HG03469 (cell line): ENCODE data around the gene RNF2.

Experiments
- ATAC-seq: cut with Tn5 transposase; IDR thresholded peaks from one replicate; pipeline ENCODE4 v1.9.1; 2021; ENCODE audit warnings: mild to moderate bottlenecking, moderate library complexity, moderate number of reproducible peaks; ENCODE audit not compliant: unreplicated experiment

The RNF2 gene

DNA sequence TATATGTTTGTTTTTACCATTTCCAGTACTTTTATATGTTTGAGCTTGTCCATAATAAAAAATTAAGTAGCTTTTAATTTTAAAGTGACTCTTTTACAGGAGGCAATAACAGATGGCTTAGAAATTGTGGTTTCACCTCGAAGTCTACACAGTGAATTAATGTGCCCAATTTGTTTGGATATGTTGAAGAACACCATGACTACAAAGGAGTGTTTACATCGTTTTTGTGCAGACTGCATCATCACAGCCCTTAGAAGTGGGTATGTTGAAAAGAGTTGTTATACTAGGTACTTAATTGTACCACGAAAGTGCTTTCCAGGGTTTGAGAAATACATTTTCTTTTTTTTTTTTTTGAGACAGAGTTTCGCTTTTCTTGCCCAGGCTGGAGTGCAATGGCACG is 46.1 kb downstream of the RNF2 start:
- ATAC-seq: no peak

DNA sequence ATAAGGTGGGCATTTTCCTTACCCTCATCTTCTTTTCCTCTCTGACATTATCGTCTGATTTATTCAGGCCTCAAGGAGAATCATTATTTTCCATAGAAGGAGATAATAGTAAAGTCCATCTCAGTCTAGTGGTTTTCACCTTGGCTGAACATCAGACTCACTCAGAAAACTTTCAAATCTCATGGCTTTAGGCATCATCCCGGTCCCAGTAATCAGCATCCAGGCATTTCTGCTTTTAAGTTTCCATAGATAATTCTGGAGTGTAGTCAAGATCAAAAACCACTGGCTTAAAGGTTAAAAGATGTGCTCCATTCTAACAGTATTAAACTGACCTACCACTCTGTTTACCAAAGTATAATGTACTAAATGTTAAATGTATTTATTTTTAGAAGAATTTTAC is 49.4 kb downstream of the RNF2 start:
- ATAC-seq: no peak

DNA sequence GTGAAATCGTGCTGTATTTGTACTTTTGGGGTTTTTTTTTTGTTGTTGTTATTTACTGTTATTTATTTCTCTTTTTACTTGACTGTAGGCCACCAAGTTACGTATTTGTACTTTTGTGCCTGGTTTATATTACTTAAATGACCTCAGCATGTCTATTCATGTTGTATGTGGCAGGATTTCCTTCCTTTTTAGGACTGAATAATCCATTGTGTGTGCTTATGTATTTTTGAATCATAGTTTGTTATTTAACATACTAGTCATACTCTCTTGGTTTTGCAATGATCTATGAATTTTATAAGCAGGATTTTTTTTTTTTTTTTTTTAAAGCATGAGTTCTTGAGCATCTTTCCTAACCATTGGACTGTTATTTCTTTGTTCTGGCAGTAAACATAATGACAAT is 51.2 kb downstream of the RNF2 start:
- no peak for ATAC-seq

DNA sequence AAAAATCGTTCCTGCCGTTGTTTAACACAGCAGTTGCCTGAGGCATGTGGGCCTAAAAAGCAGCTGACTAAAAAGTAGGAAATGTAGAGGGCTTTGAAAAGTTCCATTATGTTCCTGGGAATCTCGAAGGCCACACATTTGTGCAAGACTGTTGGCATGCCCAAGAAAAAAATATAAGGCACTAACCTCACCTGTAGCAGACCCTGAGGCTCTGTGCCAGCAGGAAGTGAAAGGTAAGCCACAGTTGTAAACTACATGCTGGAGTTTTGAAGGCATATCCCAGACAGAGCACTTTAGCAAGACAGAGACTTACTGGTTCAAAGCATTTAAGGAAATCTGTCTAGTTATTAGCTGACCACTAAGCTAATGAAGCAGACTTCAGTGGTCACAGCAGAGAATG is 58.7 kb downstream of the RNF2 start:
- ATAC-seq: no peak

DNA sequence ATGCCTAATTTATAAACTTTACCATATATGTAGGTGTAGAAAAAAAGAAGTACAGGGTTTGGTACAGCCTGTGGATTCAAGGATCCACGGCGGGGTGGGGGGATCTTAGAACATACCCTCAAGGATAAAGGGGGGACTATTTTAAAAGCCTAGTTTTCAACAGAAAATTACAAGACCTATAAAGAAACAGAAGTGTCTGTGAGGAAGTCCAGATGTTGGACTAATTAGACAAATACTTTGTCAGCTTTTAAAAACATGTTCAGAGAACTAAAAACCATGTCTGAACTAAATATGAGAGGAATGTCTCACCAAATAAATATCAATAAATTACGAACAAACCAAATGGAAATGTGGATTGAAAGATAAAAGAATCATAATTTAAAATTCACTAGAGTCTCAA is 59.8 kb downstream of the RNF2 start:
- no peak for ATAC-seq

DNA sequence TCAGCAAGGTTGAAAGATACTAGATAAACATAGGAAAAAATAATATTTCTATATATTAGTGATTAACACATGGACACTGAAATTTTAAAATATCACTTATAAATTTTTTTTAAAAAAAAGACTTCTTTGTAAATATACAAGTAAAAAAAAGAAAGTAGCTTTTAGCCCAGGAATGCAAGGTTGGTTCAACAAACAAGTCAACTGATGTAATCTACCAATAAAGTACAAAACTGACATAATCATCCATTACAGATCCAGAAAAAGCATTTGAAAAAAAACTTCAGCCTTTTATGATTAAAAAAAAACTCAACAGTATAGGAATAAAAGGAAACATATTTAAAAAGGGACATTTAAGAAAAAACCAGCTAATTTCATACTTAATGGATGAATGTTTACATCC is 63.0 kb downstream of the RNF2 start:
- no peak for ATAC-seq

DNA sequence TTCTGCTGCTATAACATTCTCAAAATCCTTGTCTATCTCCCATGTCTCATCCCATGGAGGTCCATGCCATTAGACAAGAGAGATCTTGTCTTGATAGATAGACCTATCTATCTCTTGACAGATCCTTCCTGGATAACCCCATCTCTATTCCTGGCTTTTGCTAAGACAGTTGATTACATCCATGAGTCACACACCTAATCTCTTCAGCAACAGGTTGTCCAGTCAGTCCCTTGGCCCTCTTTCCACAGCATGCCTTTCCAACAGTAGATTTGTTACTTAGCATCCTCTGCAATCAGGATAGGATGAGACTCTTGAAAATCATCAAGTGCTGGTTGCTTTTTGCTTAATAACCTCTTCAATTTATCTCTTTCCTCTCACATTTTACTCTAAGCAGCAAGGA is 64.8 kb downstream of the RNF2 start:
- no peak for ATAC-seq

DNA sequence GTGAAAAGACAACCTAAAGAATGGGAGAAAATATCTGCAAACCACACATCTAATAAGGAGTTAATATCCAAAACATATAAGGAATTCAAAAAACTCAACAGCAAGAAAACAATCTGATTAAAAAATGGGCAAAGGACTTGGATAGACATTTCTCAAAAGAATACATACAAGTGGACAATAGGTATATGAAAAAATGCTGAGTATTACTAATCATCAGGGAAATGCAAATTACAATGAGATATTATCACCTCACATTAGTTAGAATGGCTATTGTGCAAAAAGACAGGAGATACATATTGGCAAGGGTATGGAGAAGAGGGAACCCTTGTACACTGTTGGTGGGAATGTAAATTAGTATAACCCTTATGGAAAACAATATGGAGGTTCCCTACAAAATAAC is 66.5 kb downstream of the RNF2 start:
- no peak for ATAC-seq

DNA sequence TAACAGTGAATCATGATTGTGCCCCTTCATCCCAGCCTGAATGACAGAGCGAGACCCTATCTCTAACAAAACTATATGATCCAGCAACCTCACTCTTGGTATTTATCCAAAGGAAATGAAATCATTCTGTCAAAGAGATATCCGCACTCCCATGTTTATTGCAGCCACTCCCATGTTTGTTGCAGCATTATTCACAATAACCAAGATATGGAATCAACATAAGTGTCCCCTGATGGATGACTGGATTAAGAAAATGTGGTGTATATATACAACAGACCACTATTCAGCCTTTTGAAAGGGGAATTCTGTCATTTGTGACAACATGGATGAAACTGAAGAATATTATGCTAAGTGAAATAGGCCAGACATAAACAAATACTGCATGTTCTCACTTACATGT is 67.0 kb downstream of the RNF2 start:
- ATAC-seq: no peak

DNA sequence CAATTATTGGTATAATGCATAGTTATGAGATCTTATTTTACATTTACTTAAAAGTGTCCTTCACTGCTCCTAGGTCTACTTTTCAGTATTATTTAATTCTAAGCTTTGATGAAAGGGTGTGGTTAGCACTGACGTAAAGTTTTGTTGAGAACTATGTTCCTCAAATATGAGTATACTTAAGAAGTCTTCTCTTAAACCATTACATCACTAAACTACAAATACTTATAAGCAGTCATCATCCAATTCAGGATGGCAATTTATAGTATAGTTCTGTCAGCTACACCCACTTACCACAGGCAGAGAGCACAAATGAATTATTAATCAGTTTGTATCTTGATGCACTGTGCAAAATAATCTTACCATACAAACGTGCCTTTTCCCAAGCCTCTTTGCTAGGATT is 84.3 kb downstream of the RNF2 start:
- no peak for ATAC-seq

DNA sequence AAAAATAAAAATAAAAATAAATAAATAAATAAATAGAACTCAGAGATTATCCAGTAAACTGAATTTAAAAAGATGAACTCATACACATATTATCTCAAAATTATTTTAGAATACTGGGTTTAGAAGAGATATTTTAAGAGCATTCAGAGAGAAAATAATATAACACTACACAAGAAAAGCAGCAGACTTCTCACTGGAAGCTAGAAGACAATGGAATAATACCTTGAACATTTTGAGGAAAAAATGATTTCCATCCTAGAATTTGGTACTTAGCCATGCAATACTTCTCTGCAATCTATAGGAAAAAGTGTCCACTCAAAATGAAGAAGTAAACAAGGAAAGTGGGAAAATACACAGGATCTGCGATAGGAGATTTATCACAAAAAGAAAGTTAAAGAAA is 87.2 kb downstream of the RNF2 start:
- no peak for ATAC-seq

DNA sequence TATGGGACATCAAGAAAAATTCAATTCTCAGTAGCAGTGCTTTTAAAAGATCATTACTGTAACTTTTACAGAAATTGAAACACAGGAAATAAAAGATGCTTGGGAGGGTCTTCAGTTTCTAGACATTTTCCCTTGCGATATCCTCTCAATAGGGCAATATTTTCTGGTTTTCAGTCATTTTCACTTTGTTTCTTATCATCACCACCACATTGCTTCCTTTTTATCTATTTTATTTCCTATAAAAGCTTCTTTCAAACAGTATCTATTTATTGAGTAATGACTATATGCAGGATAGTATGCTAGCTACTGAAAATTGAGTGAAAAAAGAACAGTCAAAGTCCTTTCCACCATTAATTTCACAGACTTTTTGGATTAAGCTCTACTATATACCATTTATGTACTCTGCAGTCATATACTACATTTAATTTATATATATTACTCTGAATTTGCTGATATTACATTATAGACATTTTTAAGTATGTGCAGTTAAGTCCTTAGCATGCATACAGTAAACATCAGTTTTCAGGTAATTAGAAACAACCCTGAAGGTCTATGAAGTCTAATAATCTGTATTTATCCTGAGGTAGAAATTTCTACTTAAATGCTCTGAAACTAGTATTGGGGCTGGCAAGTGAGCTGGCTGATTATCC is 92.7 kb downstream of the RNF2 start:
- no peak for ATAC-seq

DNA sequence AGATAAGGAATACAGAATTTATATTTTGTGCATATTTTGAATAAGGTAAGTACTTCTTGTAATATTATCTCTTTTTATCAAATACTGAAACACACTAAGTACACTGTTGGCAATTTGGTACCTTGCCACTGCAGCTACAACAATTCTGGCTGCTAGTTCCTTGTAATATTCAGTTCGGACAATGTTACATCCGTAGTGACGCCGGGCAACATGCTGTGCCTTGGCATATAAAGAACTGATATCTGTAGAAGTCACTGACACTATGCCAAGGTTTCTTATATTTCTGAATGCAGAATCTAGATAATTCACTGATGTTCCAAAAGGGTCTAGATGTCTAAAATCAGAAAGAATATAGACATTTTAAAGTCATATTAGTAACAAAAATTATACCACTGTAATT is 93.9 kb downstream of the RNF2 start:
- ATAC-seq: no peak

DNA sequence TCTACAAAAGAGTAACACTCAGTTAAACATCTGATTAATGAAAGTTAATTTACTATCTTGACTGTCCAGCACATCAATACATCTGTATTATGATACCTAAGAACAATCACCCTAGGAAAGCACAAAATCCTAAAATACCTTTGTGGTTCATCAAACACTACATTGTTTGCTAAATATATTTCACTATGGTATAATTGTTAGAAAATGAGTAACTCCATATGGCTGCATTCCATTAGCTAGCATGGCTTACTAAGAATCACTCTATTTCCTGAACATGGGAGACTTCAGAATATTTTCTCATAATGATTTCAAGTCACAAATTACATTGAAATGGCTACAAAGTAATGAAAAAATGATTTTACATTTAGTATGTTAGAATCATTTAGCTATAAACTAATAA is 98.9 kb downstream of the RNF2 start:
- no peak for ATAC-seq

DNA sequence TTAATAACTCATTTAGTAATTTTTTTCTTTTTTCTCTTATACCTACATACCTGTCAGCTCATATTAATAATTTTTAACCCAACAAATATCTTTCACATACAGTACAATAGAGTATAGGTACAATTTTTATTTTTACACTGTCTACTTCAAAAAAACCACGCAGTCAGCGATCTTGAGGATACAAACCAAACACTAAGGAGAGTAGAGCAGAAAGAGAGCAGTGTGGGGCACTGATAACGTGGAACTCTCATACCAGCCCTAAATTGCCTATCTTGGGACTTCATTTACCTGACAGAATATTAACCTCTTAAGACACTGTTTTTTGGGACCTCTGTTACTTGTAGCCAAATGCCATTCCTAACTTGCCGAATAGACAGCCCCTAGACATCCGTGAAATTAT is 105.9 kb downstream of the RNF2 start:
- ATAC-seq: no peak
